HepG2 (cell line): ENCODE results near the gene MFSD2A. TPM values are rescaled to one million over a fixed set of nuclear protein-coding genes. Genes with fewer than 3 reads are reported as not detected.

Source experiments
- ATAC-seq: fragments of 200-7000 bp; cut with Tn5 transposase; 3 replicates; pipeline ENCODE4 v1.9.1; 2020; ENCODE audit warnings: mild to moderate bottlenecking, moderate library complexity
- BruUV-seq: library from RNA; stranded (reverse); fragments of 400-500 nt; replicated peaks from 2 replicates; lab custom pipeline; 2021; lab: Mats Ljungman, UMichigan
- CTCF ChIA-PET: fragments of 300-600 bp; formaldehyde crosslinking; extraction: SDS; loops from one replicate; lab custom pipeline; 2021; ENCODE audit warnings: low total read pairs, inconsistent platforms, low intra/inter-chr PET ratio; lab: Yijun Ruan, JAX
- POLR2A ChIA-PET: fragments of 350-600 bp; sonication (Branson Sonifier 250); formaldehyde crosslinking; loops from one replicate; lab custom pipeline; 2020; ENCODE audit warnings: antibody characterized with exemption, inconsistent platforms; lab: Yijun Ruan, JAX
- DNase-seq: peaks from one replicate; pipeline ENCODE4 v3.0.0-alpha.2; 2015; ENCODE audit warnings: low spot score
- FAIRE-seq: peaks from 3 replicates; lab custom pipeline; 2011; peaks lifted over from hg19 to GRCh38; lab: Jason Lieb, UNC
- H2AFZ ChIP-seq: one replicate; pipeline ENCODE4 v1.6.1; 2011; ENCODE audit warnings: low read length, inconsistent platforms
- H3K27ac ChIP-seq: fragments of 300-600 bp; 3 replicates; pipeline ENCODE4 v1.8.0; 2011; ENCODE audit warnings: mixed run types, mild to moderate bottlenecking, mixed read lengths, low read length, inconsistent platforms; ENCODE audit not compliant: insufficient read depth; ENCODE audit errors: extremely low read length
- H3K27me3 ChIP-seq, 2 experiments: fragments of 200-600 bp in 1 of 2; 2 replicates in 1 of 2; 3 replicates in 1 of 2; pipeline versions ENCODE4 v1.6.0 to v1.8.0; 2011; ENCODE audit warnings: low read length in 2 of 2, mild to moderate bottlenecking in 2 of 2, moderate library complexity in 2 of 2, inconsistent platforms in 1 of 2; ENCODE audit not compliant: insufficient read depth in 2 of 2, control insufficient read depth in 1 of 2
- H3K36me3 ChIP-seq, 2 experiments: fragments of 200-600 bp in 1 of 2; replicated peaks in 1 of 2; 2 replicates in 1 of 2; 3 replicates in 1 of 2; pipeline versions ENCODE4 v1.5.1 to v1.8.0; 2011; ENCODE audit warnings: low read length in 2 of 2, inconsistent platforms in 1 of 2; ENCODE audit not compliant: insufficient read depth in 2 of 2, control insufficient read depth in 1 of 2
- H3K4me1 ChIP-seq: 2 replicates; pipeline ENCODE4 v1.5.1; 2012; ENCODE audit warnings: low read length, inconsistent platforms; ENCODE audit not compliant: insufficient read depth
- H3K4me2 ChIP-seq: 2 replicates; pipeline ENCODE4 v1.6.0; 2011; ENCODE audit warnings: low read depth, low read length, inconsistent platforms
- H3K4me3 ChIP-seq, 3 experiments: fragments of 200-600 bp in 1 of 3; sonication (generic), shearing (Covaris generic) in 1 of 3; replicated peaks in 1 of 3; 2 replicates each; pipeline ENCODE4 v1.5.1; 2011 to 2016; ENCODE audit warnings: low read length in 3 of 3, inconsistent platforms in 2 of 3, low read depth in 2 of 3, mild to moderate bottlenecking in 2 of 3, control low read depth in 1 of 3, mixed read lengths in 1 of 3; ENCODE audit not compliant: insufficient read depth in 1 of 3
- H3K79me2 ChIP-seq: one replicate; pipeline ENCODE4 v1.6.1; 2011; ENCODE audit warnings: low read length, inconsistent platforms; ENCODE audit not compliant: insufficient read depth
- H3K9ac ChIP-seq: 2 replicates; pipeline ENCODE4 v1.6.0; 2011; ENCODE audit warnings: mild to moderate bottlenecking, low read depth, low read length, inconsistent platforms; ENCODE audit not compliant: insufficient read depth
- H3K9me3 ChIP-seq: 2 replicates; pipeline ENCODE4 v1.5.1; 2012; ENCODE audit warnings: mild to moderate bottlenecking, low read length
- H4K20me1 ChIP-seq: 2 replicates; pipeline ENCODE4 v1.6.0; 2011; ENCODE audit warnings: inconsistent platforms, mild to moderate bottlenecking, low read length, moderate library complexity; ENCODE audit not compliant: insufficient read depth
- EEA1 ChIP-seq: sonication (generic); formaldehyde crosslinking; IDR thresholded peaks from 2 replicates; pipeline ENCODE4 v1.5.1; 2020; ENCODE audit warnings: mild to moderate bottlenecking, missing genetic modification reagents, borderline replicate concordance
- FOXK2 ChIP-seq: fragments of 450-650 bp; IDR thresholded peaks from 2 replicates; pipeline ENCODE4 v1.6.1; 2016
- IRF2 ChIP-seq: IDR thresholded peaks from 2 replicates; pipeline ENCODE4 v1.6.1; 2018; ENCODE audit warnings: missing genetic modification reagents, missing compliant biosample characterization
- MBD4 ChIP-seq: IDR thresholded peaks from 2 replicates; pipeline ENCODE4 v1.6.1; 2012; ENCODE audit warnings: low read length, inconsistent platforms, borderline replicate concordance
- MNT ChIP-seq: fragments of 450-650 bp; IDR thresholded peaks from 2 replicates; pipeline ENCODE4 v1.6.1; 2016
- POLR2AphosphoS2 ChIP-seq: IDR thresholded peaks from 2 replicates; pipeline ENCODE4 v1.6.1; 2011; ENCODE audit warnings: low read depth, low read length, improper control_type of control experiment
- RERE ChIP-seq: IDR thresholded peaks from 2 replicates; pipeline ENCODE4 v1.6.1; 2016; ENCODE audit warnings: low read depth, missing genetic modification reagents, missing compliant biosample characterization
- SNAPC2 ChIP-seq: sonication (generic); formaldehyde crosslinking; IDR thresholded peaks from 2 replicates; pipeline ENCODE4 v1.8.1; 2022; ENCODE audit warnings: mild to moderate bottlenecking, missing genetic modification reagents
- XBP1 ChIP-seq: sonication (generic); formaldehyde crosslinking; IDR thresholded peaks from 2 replicates; pipeline ENCODE4 v1.5.0; 2020; ENCODE audit warnings: missing genetic modification reagents
- ZBTB8A ChIP-seq: sonication (generic); formaldehyde crosslinking; IDR thresholded peaks from 2 replicates; pipeline ENCODE4 v1.4.0; 2020; ENCODE audit warnings: mild to moderate bottlenecking, low read depth, missing genetic modification reagents, borderline replicate concordance
- ZNF264 ChIP-seq: sonication (generic); formaldehyde crosslinking; IDR thresholded peaks from 2 replicates; pipeline ENCODE4 v1.4.0; 2020; ENCODE audit warnings: missing genetic modification reagents
- ZNF672 ChIP-seq: sonication (generic); formaldehyde crosslinking; IDR thresholded peaks from 2 replicates; pipeline ENCODE4 v1.8.1; 2022; ENCODE audit warnings: missing genetic modification reagents
- ZUFSP ChIP-seq: sonication (generic); formaldehyde crosslinking; IDR thresholded peaks from 2 replicates; pipeline ENCODE4 v1.9.0; 2021; ENCODE audit warnings: missing genetic modification reagents, mild to moderate bottlenecking, borderline replicate concordance
- whole genome bisulfite sequencing: methylation state at CpG from one replicate; pipeline ENCODE4 v1.1.6; 2017; ENCODE audit warnings: low lambda C conversion rate; 5-methylcytosine and 5-hydroxymethylcytosine counted together
- in situ Hi-C: cut with HindIII; loops from 2 replicates; pipeline ENCODE4 v1.10.0; 2017; ENCODE audit warnings: low pct_unique_long_range_greater_than_20kb; ENCODE audit not compliant: extremely low pct_ligation_motif_present
- intact Hi-C: fragments of 100-400 bp; cut with micrococcal nuclease; formaldehyde crosslinking; loops from one replicate; pipeline ENCODE4 v1.10.0; 2022; ENCODE audit not compliant: unreplicated experiment
- polyA plus RNA-seq, 8 experiments: library from polyadenylated mRNA; depleted of rRNA in 3 of 8; stranded (reverse) in 7 of 8; unstranded in 1 of 8; fragments of >200 nt; fragmentation: Illumina TruSeq in 4 of 8; extraction: Trizol in 4 of 8; gene quantifications; 2 replicates each; pipeline versions ENCODE4 v1.2.1 to v1.2.3, GENCODE V29; 2011 to 2016; ENCODE audit warnings: low read depth in 4 of 8, missing spikeins in 1 of 8, mixed read lengths in 1 of 8; ENCODE audit not compliant: insufficient read depth in 1 of 8
- total RNA-seq, 5 experiments: library from RNA; depleted of rRNA; stranded (reverse); fragments of >200 nt; fragmentation: Illumina TruSeq; extraction: Trizol; gene quantifications; 2 replicates each; pipeline ENCODE4 v1.2.3, GENCODE V29; 2016; ENCODE audit warnings: low read depth in 1 of 5

Gene MFSD2A
- total and polyA plus RNA-seq, 2 of the 13 experiments (the other 11 are each of a cell fraction or from before 2014, with no cell fraction given): 0.08 TPM; not detected in 1

GRCh38 chr1:40011198-40011597 is 56.3 kb downstream of the MFSD2A start (continued):
- TF ChIP-seq RERE (CRISPR knock-in tag): no peak
- TF ChIP-seq ZNF264 (CRISPR knock-in tag): no peak
- no peak for TF ChIP-seq MNT
- TF ChIP-seq POLR2AphosphoS2: no peak

- H3K9ac ChIP-seq: no peak overlapping the region
- no peak overlapping the region for H3K4me3 ChIP-seq
- H3K36me3 ChIP-seq: no peaks in the 10 kb centered on the region
- no peaks in the 10 kb centered on the region for H3K79me2 ChIP-seq
- no peaks in the 10 kb centered on the region for H3K9me3 ChIP-seq
- ChIA-PET POLR2A (interaction anchor here (0.6 kb wide), 1 partner anchor 30 kb away, joined by 3 read pairs; no protein-coding TSS in a partner anchor), CTCF (no interaction called here)
- BruUV-seq: no TSS peak
- 74% methylated on average over 3 of the region's 3 CpGs for WGBS
- H3K4me1 ChIP-seq: no peaks in the 10 kb centered on the region
- H2AFZ ChIP-seq: no peak overlapping the region
- no peak overlapping the region for H3K4me2 ChIP-seq
- TF ChIP-seq SNAPC2 (CRISPR knock-in tag) (no peak), ZBTB8A (CRISPR knock-in tag) (no peak), ZUFSP (CRISPR knock-in tag) (no peak), ZNF672 (no peak), EEA1 (CRISPR knock-in tag) (no peak), XBP1 (CRISPR knock-in tag) (no peak), FOXK2 (no peak), IRF2 (CRISPR knock-in tag) (no peak), MBD4 (no peak)
- FAIRE-seq: no peak
- ATAC-seq: no peak
- in situ Hi-C loops (no loop called here), intact Hi-C loops (no loop called here)
- H3K27ac ChIP-seq: no peak overlapping the region
- H3K27me3 ChIP-seq: no peaks in the 10 kb centered on the region
- no peak for DNase-seq
- no peaks in the 10 kb centered on the region for H4K20me1 ChIP-seq
Observed at GRCh38 chr1:40014253-40014706, 59.3 kb downstream of the MFSD2A start.
